Measurements from ENCODE around the gene ATRNL1.

The ATRNL1 gene

GRCh38 chr10:115628616-115629015 lies 535.5 kb downstream of the ATRNL1 start:
- Histone ChIP-seq H3K9me2 (replicated peaks; ENCODE audit: control insufficient read depth, low read length) (no peaks in the 10 kb centered on the region), H3K4me3 (ENCODE audit: low read length) (no peak overlapping the region), H3K27me3 (ENCODE audit: control insufficient read depth, low read length) (no peaks in the 10 kb centered on the region), H3K4me1 (ENCODE audit: control insufficient read depth, low read length) (no peaks in the 10 kb centered on the region), H3K79me2 (ENCODE audit: control insufficient read depth, low read length) (no peaks in the 10 kb centered on the region), H3K4me2 (ENCODE audit: low read length) (no peak overlapping the region), H3K36me3 (ENCODE audit: control insufficient read depth, low read length) (no peaks in the 10 kb centered on the region), H3F3A (ENCODE audit: control insufficient read depth, insufficient read depth) (no peaks in the 10 kb centered on the region), H3K9me3 (ENCODE audit: control insufficient read depth, insufficient read depth, low read length) (no peaks in the 10 kb centered on the region), H3K27ac (ENCODE audit: low read depth, low read length) (no peak overlapping the region), H4K20me1 (ENCODE audit: control insufficient read depth, insufficient read depth, low read depth, low read length) (no peaks in the 10 kb centered on the region)
- TF ChIP-seq CTCF (IDR thresholded peaks at IDR 0.05; ENCODE audit: low read depth, low read length, poor library complexity, severe bottlenecking) (no peak), EZH2phosphoT487 (IDR thresholded peaks at IDR 0.05; ENCODE audit: borderline replicate concordance, low read length) (no peak)

DNA sequence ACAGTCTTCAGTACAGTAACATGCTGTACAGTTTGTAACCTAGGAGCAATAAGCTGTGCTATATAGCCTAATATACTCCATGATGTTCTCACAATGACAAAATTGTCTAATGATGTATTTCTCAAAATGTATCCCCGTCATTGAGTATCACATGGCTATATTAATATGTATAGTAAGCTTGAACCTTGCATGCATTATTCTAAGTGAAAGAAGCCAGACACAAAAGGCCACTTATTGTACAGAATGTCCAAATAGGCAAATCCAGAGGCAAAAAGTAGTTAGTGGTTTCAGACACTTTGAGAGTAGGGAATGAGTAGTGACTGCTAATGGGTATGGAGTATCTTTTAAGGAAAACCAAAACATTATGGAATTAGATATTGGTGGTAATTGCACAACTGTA lies 545.1 kb downstream of the ATRNL1 start:
- Histone ChIP-seq H3K27me3 (ENCODE audit: control insufficient read depth, low read length) (no peaks in the 10 kb centered on the region), H3K4me2 (ENCODE audit: low read length) (no peak overlapping the region), H3K79me2 (ENCODE audit: control insufficient read depth, low read length) (no peaks in the 10 kb centered on the region), H3K27ac (ENCODE audit: low read depth, low read length) (no peak overlapping the region), H3K36me3 (ENCODE audit: control insufficient read depth, low read length) (no peaks in the 10 kb centered on the region), H3F3A (ENCODE audit: control insufficient read depth, insufficient read depth) (no peaks in the 10 kb centered on the region), H4K20me1 (ENCODE audit: control insufficient read depth, insufficient read depth, low read depth, low read length) (no peaks in the 10 kb centered on the region), H3K9me2 (replicated peaks; ENCODE audit: control insufficient read depth, low read length) (no peaks in the 10 kb centered on the region), H3K4me3 (ENCODE audit: low read length) (no peak overlapping the region), H3K9me3 (ENCODE audit: control insufficient read depth, insufficient read depth, low read length) (no peaks in the 10 kb centered on the region), H3K4me1 (ENCODE audit: control insufficient read depth, low read length) (no peaks in the 10 kb centered on the region)
- no peak for TF ChIP-seq CTCF (IDR thresholded peaks at IDR 0.05; ENCODE audit: low read depth, low read length, poor library complexity, severe bottlenecking)
- no peak for TF ChIP-seq EZH2phosphoT487 (IDR thresholded peaks at IDR 0.05; ENCODE audit: borderline replicate concordance, low read length)

- TF ChIP-seq EZH2phosphoT487 (IDR thresholded peaks at IDR 0.05; ENCODE audit: borderline replicate concordance, low read length) (no peak), CTCF (IDR thresholded peaks at IDR 0.05; ENCODE audit: low read depth, low read length, poor library complexity, severe bottlenecking) (no peak)
- no peaks in the 10 kb centered on the region for H3K36me3 ChIP-seq (ENCODE audit: control insufficient read depth, low read length)
- H3K9me3 ChIP-seq (ENCODE audit: control insufficient read depth, insufficient read depth, low read length) = no peaks in the 10 kb centered on the region
- no peaks in the 10 kb centered on the region for H3K9me2 ChIP-seq (replicated peaks; ENCODE audit: control insufficient read depth, low read length)
- H3K27me3 ChIP-seq (ENCODE audit: control insufficient read depth, low read length) = no peaks in the 10 kb centered on the region
- no peaks in the 10 kb centered on the region for H4K20me1 ChIP-seq (ENCODE audit: control insufficient read depth, insufficient read depth, low read depth, low read length)
- H3K79me2 ChIP-seq (ENCODE audit: control insufficient read depth, low read length) = no peaks in the 10 kb centered on the region
- no peaks in the 10 kb centered on the region for H3F3A ChIP-seq (ENCODE audit: control insufficient read depth, insufficient read depth)
- H3K4me3 ChIP-seq (ENCODE audit: low read length) = no peak overlapping the region
- no peak overlapping the region for H3K27ac ChIP-seq (ENCODE audit: low read depth, low read length)
- H3K4me2 ChIP-seq (ENCODE audit: low read length) = no peak overlapping the region
- H3K4me1 ChIP-seq (ENCODE audit: control insufficient read depth, low read length) = no peaks in the 10 kb centered on the region
Measured at GRCh38 chr10:115649217-115649616, 556.1 kb downstream of the ATRNL1 start.

DNA sequence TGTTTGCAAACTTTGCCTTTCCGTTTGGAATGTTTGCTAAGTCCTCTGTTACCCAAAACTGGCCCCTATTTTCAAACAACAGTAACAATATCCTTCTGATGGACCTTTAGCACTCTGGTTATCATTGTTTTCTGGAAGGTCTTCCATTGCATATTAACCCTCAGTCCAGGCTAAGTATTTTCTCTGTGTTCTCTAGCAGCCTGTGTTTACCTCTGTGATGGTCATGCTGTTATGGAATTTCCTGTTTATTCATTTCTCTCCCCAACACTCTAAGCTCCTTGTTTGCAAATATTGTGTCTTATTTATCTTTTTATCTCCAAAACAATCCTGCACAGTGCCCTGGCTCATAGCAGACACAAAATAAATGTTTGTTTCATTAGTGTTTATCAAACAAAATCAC lies 560.3 kb downstream of the ATRNL1 start:
- no peaks in the 10 kb centered on the region for H4K20me1 ChIP-seq (ENCODE audit: control insufficient read depth, insufficient read depth, low read depth, low read length)
- H3K27me3 ChIP-seq (ENCODE audit: control insufficient read depth, low read length) = no peaks in the 10 kb centered on the region
- no peaks in the 10 kb centered on the region for H3K79me2 ChIP-seq (ENCODE audit: control insufficient read depth, low read length)
- H3F3A ChIP-seq (ENCODE audit: control insufficient read depth, insufficient read depth) = no peaks in the 10 kb centered on the region
- no peaks in the 10 kb centered on the region for H3K9me3 ChIP-seq (ENCODE audit: control insufficient read depth, insufficient read depth, low read length)
- H3K27ac ChIP-seq (ENCODE audit: low read depth, low read length) = no peak overlapping the region
- TF ChIP-seq EZH2phosphoT487 (IDR thresholded peaks at IDR 0.05; ENCODE audit: borderline replicate concordance, low read length) (no peak), CTCF (IDR thresholded peaks at IDR 0.05; ENCODE audit: low read depth, low read length, poor library complexity, severe bottlenecking) (no peak)
- H3K36me3 ChIP-seq (ENCODE audit: control insufficient read depth, low read length) = no peaks in the 10 kb centered on the region
- no peak overlapping the region for H3K4me3 ChIP-seq (ENCODE audit: low read length)
- H3K4me2 ChIP-seq (ENCODE audit: low read length) = no peak overlapping the region
- H3K4me1 ChIP-seq (ENCODE audit: control insufficient read depth, low read length) = no peaks in the 10 kb centered on the region
- no peaks in the 10 kb centered on the region for H3K9me2 ChIP-seq (replicated peaks; ENCODE audit: control insufficient read depth, low read length)

All from DOHH2 (cell line).